ENCODE data around the gene NPAS3. TPM values are rescaled to one million over a fixed set of nuclear protein-coding genes. Genes with fewer than 3 reads are reported as not detected.

NPAS3 gene
- total and polyA plus RNA-seq, 2 donors (not counting 3 experiments of a cell fraction or from before 2014, with no cell fraction given): 0.10 to 0.13 TPM

GRCh38 chr14:33290641-33291040 is 352.0 kb downstream of the NPAS3 start:
- Histone ChIP-seq H3K4me2 (ENCODE audit: insufficient read depth, low read length) (no peak overlapping the region), H3K27ac (ENCODE audit: insufficient read depth, low read depth, low read length) (no peak overlapping the region), H3K9me3 (replicated peaks; ENCODE audit: control insufficient read depth, insufficient read depth, low read length) (no peaks in the 10 kb centered on the region), H3K27me3 (ENCODE audit: control insufficient read depth in 2 of 2, insufficient read depth in 2 of 2, low read length in 2 of 2) (peaks cover 0 to 3% of the 10 kb centered on the region in 2 experiments), H2AFZ (ENCODE audit: low read depth, low read length) (no peak overlapping the region), H3K36me3 (ENCODE audit: control insufficient read depth in 2 of 2, extremely low read depth in 1 of 2, insufficient read depth in 2 of 2, low read length in 2 of 2) (no peaks in the 10 kb centered on the region), H3K4me1 (ENCODE audit: control insufficient read depth, extremely low read depth, insufficient read depth, low read length) (no peaks in the 10 kb centered on the region), H3K9me1 (replicated peaks; ENCODE audit: control insufficient read depth, extremely low read depth, insufficient read depth, low read length) (no peaks in the 10 kb centered on the region), H4K20me1 (replicated peaks; ENCODE audit: control insufficient read depth, extremely low read depth, insufficient read depth, low read length) (no peaks in the 10 kb centered on the region), H3K9ac (replicated peaks; ENCODE audit: extremely low read depth, insufficient read depth, low read length) (no peak overlapping the region), H3K4me3 (replicated peaks in 1 of 3; ENCODE audit: insufficient read depth in 1 of 3, low read depth in 1 of 3, low read length in 3 of 3) (no peak overlapping the region), H3K79me2 (ENCODE audit: control insufficient read depth, insufficient read depth, low read length) (no peaks in the 10 kb centered on the region)
- POLR2A ChIA-PET: no interaction called here
- no peak for TF ChIP-seq POLR2A (IDR thresholded peaks at IDR 0.05; ENCODE audit: low read depth, low read length)
- no peak for TF ChIP-seq FOS (IDR thresholded peaks at IDR 0.05; ENCODE audit: borderline replicate concordance, insufficient read depth, low read length)
- TF ChIP-seq, protein P1, sequence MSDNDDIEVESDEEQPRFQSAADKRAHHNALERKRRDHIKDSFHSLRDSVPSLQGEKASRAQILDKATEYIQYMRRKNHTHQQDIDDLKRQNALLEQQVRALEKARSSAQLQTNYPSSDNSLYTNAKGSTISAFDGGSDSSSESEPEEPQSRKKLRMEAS (IDR thresholded peaks at IDR 0.05; ENCODE audit: insufficient read depth, insufficient read length): no peak
- TF ChIP-seq GATA2 (IDR thresholded peaks at IDR 0.05; ENCODE audit: insufficient read depth, insufficient read length, low read depth, low read length): no peak
- no peak for TF ChIP-seq JUN (IDR thresholded peaks at IDR 0.05; ENCODE audit: borderline replicate concordance, insufficient read depth, insufficient read length, low read depth)
- no peak for TF ChIP-seq POLR2AphosphoS5 (IDR thresholded peaks at IDR 0.05; ENCODE audit: insufficient read depth, low read depth, low read length)
- no peak for TF ChIP-seq EZH2 (IDR thresholded peaks at IDR 0.05; ENCODE audit: borderline replicate concordance, low read depth, low read length, severe bottlenecking)
- no peak for TF ChIP-seq CTCF (IDR thresholded peaks at IDR 0.05; ENCODE audit: extremely low read depth in 1 of 2, insufficient read depth in 1 of 2, low read depth in 1 of 2, low read length in 2 of 2)
- TF ChIP-seq MYC (IDR thresholded peaks at IDR 0.05; ENCODE audit: low read depth, low read length): no peak
- dilution Hi-C loops (cut with MboI; ENCODE audit: extremely low pct_ligation_motif_present, low sequenced_read_pairs): no loop called here
- intact Hi-C loops (cut with micrococcal nuclease): no loop called here
- FAIRE-seq (no peak), DNase-seq (ENCODE audit: low read depth, low spot score) (no peak)
- BruUV-seq (replicated peaks): no TSS peak
- CTCF ChIA-PET: no interaction called here

All from endothelial cell of umbilical vein (primary cell).